Liver (tissue), 9 donors: ENCODE results near the gene VEGFC. TPM values are rescaled to one million over a fixed set of nuclear protein-coding genes. Genes with fewer than 3 reads are reported as not detected.

Experiments used
- DNase-seq: peaks from one replicate; pipeline ENCODE4 v3.0.0-alpha.2; 2017; ENCODE audit warnings: low spot score
- H3K27ac ChIP-seq, 2 donors: one replicate each; pipeline ENCODE4 v1.7.0; 2013; ENCODE audit warnings: inconsistent platforms in 2 of 2, low read length in 2 of 2, control low read depth in 1 of 2, low read depth in 1 of 2, mild to moderate bottlenecking in 1 of 2
- H3K27me3 ChIP-seq, 4 donors: one replicate each; pipeline versions ENCODE4 v1.6.1 to v1.7.0; 2013; ENCODE audit warnings: low read length in 3 of 4, inconsistent platforms in 1 of 4, mild to moderate bottlenecking in 1 of 4, moderate library complexity in 1 of 4; ENCODE audit not compliant: control insufficient read depth in 4 of 4, insufficient read depth in 4 of 4
- H3K36me3 ChIP-seq, 4 donors: one replicate each; pipeline versions ENCODE4 v1.6.1 to v1.7.0; 2013; ENCODE audit warnings: low read length in 3 of 4, mild to moderate bottlenecking in 3 of 4, low read depth in 1 of 4, moderate library complexity in 1 of 4; ENCODE audit not compliant: control insufficient read depth in 4 of 4, insufficient read depth in 3 of 4
- H3K4me1 ChIP-seq, 4 donors: one replicate each; pipeline versions ENCODE4 v1.6.1 to v1.7.0; 2013; ENCODE audit warnings: low read length in 3 of 4, mild to moderate bottlenecking in 3 of 4, moderate library complexity in 1 of 4; ENCODE audit not compliant: control insufficient read depth in 4 of 4, insufficient read depth in 4 of 4
- H3K4me3 ChIP-seq, 3 donors: one replicate each; pipeline versions ENCODE4 v1.6.1 to v1.7.0; 2013; ENCODE audit warnings: low read length in 3 of 3, control low read depth in 1 of 3, low read depth in 1 of 3, mild to moderate bottlenecking in 1 of 3
- H3K9ac ChIP-seq, 2 donors: one replicate each; pipeline ENCODE4 v1.7.0; 2013; ENCODE audit warnings: low read length in 2 of 2, mild to moderate bottlenecking in 2 of 2, moderate library complexity in 2 of 2, control low read depth in 1 of 2, low read depth in 1 of 2
- H3K9me3 ChIP-seq, 4 donors: one replicate each; pipeline versions ENCODE4 v1.6.1 to v1.7.0; 2013; ENCODE audit warnings: low read length in 3 of 4; ENCODE audit not compliant: control insufficient read depth in 4 of 4
- EGR1 ChIP-seq, 2 donors: IDR thresholded peaks; 2 replicates each; pipeline ENCODE4 v1.6.1; 2016 to 2018; ENCODE audit warnings: antibody characterized with exemption in 2 of 2, low read depth in 2 of 2
- FOXA1 ChIP-seq: IDR thresholded peaks from 2 replicates; pipeline ENCODE4 v1.6.1; 2016; ENCODE audit warnings: antibody characterized with exemption
- FOXA2 ChIP-seq: IDR thresholded peaks from 2 replicates; pipeline ENCODE4 v1.6.1; 2016; ENCODE audit warnings: antibody characterized with exemption
- GABPA ChIP-seq, 2 donors: IDR thresholded peaks in 1 of 2; conservative IDR thresholded peaks in 1 of 2; 2 replicates each; pipeline ENCODE4 v1.6.1; 2016; ENCODE audit warnings: antibody characterized with exemption in 2 of 2, mild to moderate bottlenecking in 1 of 2, moderate library complexity in 1 of 2
- HNF4G ChIP-seq: IDR thresholded peaks from 2 replicates; pipeline ENCODE4 v1.6.1; 2016; ENCODE audit warnings: antibody characterized with exemption
- JUND ChIP-seq, 2 donors: IDR thresholded peaks; 2 replicates each; pipeline ENCODE4 v1.6.1; 2016; ENCODE audit warnings: antibody characterized with exemption in 2 of 2
- MAX ChIP-seq: IDR thresholded peaks from 2 replicates; pipeline ENCODE4 v1.6.1; 2016; ENCODE audit warnings: antibody characterized with exemption
- NR2F2 ChIP-seq: IDR thresholded peaks from 2 replicates; pipeline ENCODE4 v1.6.1; 2016; ENCODE audit warnings: antibody characterized with exemption
- RAD21 ChIP-seq, 2 donors: IDR thresholded peaks; 2 replicates each; pipeline ENCODE4 v1.6.1; 2016; ENCODE audit warnings: antibody characterized with exemption in 2 of 2, mild to moderate bottlenecking in 2 of 2
- RXRA ChIP-seq, 2 donors: IDR thresholded peaks; 2 replicates each; pipeline ENCODE4 v1.6.1; 2017 to 2018; ENCODE audit warnings: antibody characterized with exemption in 2 of 2, mild to moderate bottlenecking in 1 of 2
- SP1 ChIP-seq: IDR thresholded peaks from 2 replicates; pipeline ENCODE4 v1.6.1; 2018; ENCODE audit warnings: antibody characterized with exemption, mild to moderate bottlenecking
- WGBS: extraction: QIAGEN DNeasy Blood & Tissue Kit; methylation state at CpG from one replicate; pipeline ENCODE4 v1.1.7; 2013; 5-methylcytosine and 5-hydroxymethylcytosine counted together
- polyA plus RNA-seq, 2 donors: library from polyadenylated mRNA; stranded (reverse) in 1 of 2; unstranded in 1 of 2; fragments of 200-250 nt in 1 of 2; fragments of >200 nt in 1 of 2; fragmentation: Nextera tagmentation in 1 of 2; extraction: Ambion mirVana in 1 of 2; gene quantifications; one replicate each; pipeline versions ENCODE4 v1.2.1 to v1.2.3, GENCODE V29; 2013 to 2015
- total RNA-seq, 2 donors: library from RNA; depleted of rRNA; stranded (reverse); fragments of >200 nt; gene quantifications; one replicate each; pipeline ENCODE4 v1.2.3, GENCODE V29; 2014
- TF ChIP-seq, protein P1 (sequence below): IDR thresholded peaks from 2 replicates; pipeline ENCODE4 v1.6.1; 2016; ENCODE audit warnings: antibody characterized with exemption
- TF ChIP-seq, protein P2 (sequence below): IDR thresholded peaks from 2 replicates; pipeline ENCODE4 v1.6.1; 2016; ENCODE audit warnings: antibody characterized with exemption
- TF ChIP-seq, protein P3 (sequence below): IDR thresholded peaks from 2 replicates; pipeline ENCODE4 v1.6.1; 2016; ENCODE audit warnings: antibody characterized with exemption, mild to moderate bottlenecking
- donor health status: healthy.
- donor health status: healthy.
- donor health status: healthy.
- donor health status: healthy.
- donor health status: healthy.

The VEGFC gene
- total and polyA plus RNA-seq, 4 donors = 0.32 to 1.8 (median 0.95) TPM

- H3K9ac ChIP-seq = no peak overlapping the region
- no peak for TF ChIP-seq MAX
- TF ChIP-seq RXRA (IDR thresholded peaks at IDR 0.05) = no peak
- no peak for TF ChIP-seq NR2F2
- no peak for TF ChIP-seq EGR1 (IDR thresholded peaks at IDR 0.05; ENCODE audit: low read depth in 2 of 2)
- TF ChIP-seq SP1 = no peak
- no peak for TF ChIP-seq FOXA1
- H3K4me3 ChIP-seq = no peak overlapping the region
- H3K36me3 ChIP-seq = no peaks in the 10 kb centered on the region
- DNase-seq = no peak
- 55% methylated on average over 3 of the region's 3 CpGs for WGBS
- H3K27me3 ChIP-seq = no peaks in the 10 kb centered on the region
- H3K4me1 ChIP-seq = no peaks in the 10 kb centered on the region
- peaks cover 0 to 4% (median 3%) of the 10 kb centered on the region in 4 donors for H3K9me3 ChIP-seq
- H3K27ac ChIP-seq = no peak overlapping the region
Measured at GRCh38 chr4:176810481-176811249, 17.9 kb upstream of the VEGFC start.

DNA sequence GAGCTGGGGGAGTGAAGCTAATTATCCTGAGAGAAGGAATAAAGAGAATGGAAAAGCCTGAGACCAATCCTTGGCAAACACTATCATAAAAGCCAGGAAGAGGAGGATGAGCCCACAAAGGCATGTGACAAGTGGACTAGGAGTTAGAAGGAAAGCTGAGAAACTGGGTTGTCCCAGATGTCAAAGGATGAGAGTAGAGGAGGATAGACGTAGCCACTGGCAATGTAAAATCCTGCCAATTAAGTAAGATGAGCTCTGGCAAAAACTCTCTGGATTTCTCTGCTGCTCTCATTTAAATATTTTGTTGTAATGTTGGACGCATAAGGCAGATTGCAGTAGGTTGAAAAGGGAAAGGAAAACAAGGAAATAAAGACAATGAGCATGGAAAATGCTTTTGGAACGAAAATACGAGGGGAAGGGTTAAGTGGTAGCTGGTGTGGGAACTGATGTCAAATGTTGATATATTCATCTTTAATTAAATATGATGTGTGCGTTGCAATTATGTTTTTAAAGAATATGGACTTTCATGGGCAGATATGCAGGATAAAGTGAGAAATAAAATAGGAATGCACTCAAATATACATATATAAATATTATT is 14.2 kb upstream of the VEGFC start:
- no peak for DNase-seq
- no peaks in the 10 kb centered on the region for H3K4me1 ChIP-seq
- H3K9ac ChIP-seq = no peak overlapping the region
- H3K9me3 ChIP-seq = peaks cover 0 to 4% (median 3%) of the 10 kb centered on the region in 4 donors
- no peak overlapping the region for H3K4me3 ChIP-seq
- H3K27ac ChIP-seq = no peak overlapping the region
- TF ChIP-seq RXRA (IDR thresholded peaks at IDR 0.05) = no peak
- no peak for TF ChIP-seq RAD21 (IDR thresholded peaks at IDR 0.05)
- TF ChIP-seq NR2F2 = no peak
- TF ChIP-seq, protein P1, sequence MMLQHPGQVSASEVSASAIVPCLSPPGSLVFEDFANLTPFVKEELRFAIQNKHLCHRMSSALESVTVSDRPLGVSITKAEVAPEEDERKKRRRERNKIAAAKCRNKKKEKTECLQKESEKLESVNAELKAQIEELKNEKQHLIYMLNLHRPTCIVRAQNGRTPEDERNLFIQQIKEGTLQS = no peak
- no peak for TF ChIP-seq GABPA (IDR thresholded peaks at IDR 0.05 in 1 of 2, conservative IDR thresholded peaks at IDR 0.05 in 1 of 2)
- TF ChIP-seq, protein P2, sequence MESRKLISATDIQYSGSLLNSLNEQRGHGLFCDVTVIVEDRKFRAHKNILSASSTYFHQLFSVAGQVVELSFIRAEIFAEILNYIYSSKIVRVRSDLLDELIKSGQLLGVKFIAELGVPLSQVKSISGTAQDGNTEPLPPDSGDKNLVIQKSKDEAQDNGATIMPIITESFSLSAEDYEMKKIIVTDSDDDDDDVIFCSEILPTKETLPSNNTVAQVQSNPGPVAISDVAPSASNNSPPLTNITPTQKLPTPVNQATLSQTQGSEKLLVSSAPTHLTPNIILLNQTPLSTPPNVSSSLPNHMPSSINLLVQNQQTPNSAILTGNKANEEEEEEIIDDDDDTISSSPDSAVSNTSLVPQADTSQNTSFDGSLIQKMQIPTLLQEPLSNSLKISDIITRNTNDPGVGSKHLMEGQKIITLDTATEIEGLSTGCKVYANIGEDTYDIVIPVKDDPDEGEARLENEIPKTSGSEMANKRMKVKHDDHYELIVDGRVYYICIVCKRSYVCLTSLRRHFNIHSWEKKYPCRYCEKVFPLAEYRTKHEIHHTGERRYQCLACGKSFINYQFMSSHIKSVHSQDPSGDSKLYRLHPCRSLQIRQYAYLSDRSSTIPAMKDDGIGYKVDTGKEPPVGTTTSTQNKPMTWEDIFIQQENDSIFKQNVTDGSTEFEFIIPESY = no peak
- no peak for TF ChIP-seq JUND (IDR thresholded peaks at IDR 0.05)
- TF ChIP-seq FOXA1 = no peak
- no peaks in the 10 kb centered on the region for H3K36me3 ChIP-seq
- H3K27me3 ChIP-seq = no peaks in the 10 kb centered on the region
- WGBS = 81% methylated on average over 5 of the region's 5 CpGs

GRCh38 chr4:176805155-176805554 is 12.4 kb upstream of the VEGFC start:
- H3K27ac ChIP-seq = no peak overlapping the region
- peaks cover 0 to 4% (median 3%) of the 10 kb centered on the region in 4 donors for H3K9me3 ChIP-seq
- H3K4me3 ChIP-seq = no peak overlapping the region
- DNase-seq = no peak
- H3K27me3 ChIP-seq = no peaks in the 10 kb centered on the region
- TF ChIP-seq, protein P3, sequence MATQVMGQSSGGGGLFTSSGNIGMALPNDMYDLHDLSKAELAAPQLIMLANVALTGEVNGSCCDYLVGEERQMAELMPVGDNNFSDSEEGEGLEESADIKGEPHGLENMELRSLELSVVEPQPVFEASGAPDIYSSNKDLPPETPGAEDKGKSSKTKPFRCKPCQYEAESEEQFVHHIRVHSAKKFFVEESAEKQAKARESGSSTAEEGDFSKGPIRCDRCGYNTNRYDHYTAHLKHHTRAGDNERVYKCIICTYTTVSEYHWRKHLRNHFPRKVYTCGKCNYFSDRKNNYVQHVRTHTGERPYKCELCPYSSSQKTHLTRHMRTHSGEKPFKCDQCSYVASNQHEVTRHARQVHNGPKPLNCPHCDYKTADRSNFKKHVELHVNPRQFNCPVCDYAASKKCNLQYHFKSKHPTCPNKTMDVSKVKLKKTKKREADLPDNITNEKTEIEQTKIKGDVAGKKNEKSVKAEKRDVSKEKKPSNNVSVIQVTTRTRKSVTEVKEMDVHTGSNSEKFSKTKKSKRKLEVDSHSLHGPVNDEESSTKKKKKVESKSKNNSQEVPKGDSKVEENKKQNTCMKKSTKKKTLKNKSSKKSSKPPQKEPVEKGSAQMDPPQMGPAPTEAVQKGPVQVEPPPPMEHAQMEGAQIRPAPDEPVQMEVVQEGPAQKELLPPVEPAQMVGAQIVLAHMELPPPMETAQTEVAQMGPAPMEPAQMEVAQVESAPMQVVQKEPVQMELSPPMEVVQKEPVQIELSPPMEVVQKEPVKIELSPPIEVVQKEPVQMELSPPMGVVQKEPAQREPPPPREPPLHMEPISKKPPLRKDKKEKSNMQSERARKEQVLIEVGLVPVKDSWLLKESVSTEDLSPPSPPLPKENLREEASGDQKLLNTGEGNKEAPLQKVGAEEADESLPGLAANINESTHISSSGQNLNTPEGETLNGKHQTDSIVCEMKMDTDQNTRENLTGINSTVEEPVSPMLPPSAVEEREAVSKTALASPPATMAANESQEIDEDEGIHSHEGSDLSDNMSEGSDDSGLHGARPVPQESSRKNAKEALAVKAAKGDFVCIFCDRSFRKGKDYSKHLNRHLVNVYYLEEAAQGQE = no peak
- TF ChIP-seq HNF4G = no peak
- TF ChIP-seq, protein P1 = no peak
- no peak for TF ChIP-seq NR2F2
- no peak for TF ChIP-seq RXRA (IDR thresholded peaks at IDR 0.05)
- no peak for TF ChIP-seq FOXA2
- TF ChIP-seq GABPA (IDR thresholded peaks at IDR 0.05 in 1 of 2, conservative IDR thresholded peaks at IDR 0.05 in 1 of 2) = no peak
- no peak for TF ChIP-seq MAX
- H3K36me3 ChIP-seq = no peaks in the 10 kb centered on the region
- H3K4me1 ChIP-seq = no peaks in the 10 kb centered on the region
- no peak overlapping the region for H3K9ac ChIP-seq
